PFSK-1 (cell line): ENCODE measurements around the gene CUL4A.

Experiments used
- POLR2AphosphoS5 ChIP-seq: IDR thresholded peaks from 2 replicates; pipeline ENCODE4 v1.6.1; 2012; ENCODE audit warnings: low read depth, mild to moderate bottlenecking, control low read depth, low read length, moderate library complexity
- SIN3A ChIP-seq: IDR thresholded peaks from 2 replicates; pipeline ENCODE4 v1.6.1; 2012; ENCODE audit warnings: mild to moderate bottlenecking, low read length, moderate library complexity, borderline replicate concordance; ENCODE audit not compliant: insufficient read depth
- TAF1 ChIP-seq: IDR thresholded peaks from 2 replicates; pipeline ENCODE4 v1.6.1; 2012; ENCODE audit warnings: low read length, control low read depth, borderline replicate concordance; ENCODE audit not compliant: insufficient read depth
- TF ChIP-seq, protein P1 (sequence below), 2 experiments: IDR thresholded peaks; 2 replicates each; pipeline versions ENCODE4 v1.6.1 to v1.8.0; 2011 to 2012; ENCODE audit warnings: low read depth in 2 of 2, low read length in 2 of 2, control low read depth in 1 of 2, inconsistent platforms in 1 of 2, mild to moderate bottlenecking in 1 of 2, moderate library complexity in 1 of 2; ENCODE audit not compliant: insufficient read depth in 1 of 2

GRCh38 chr13:113182046-113182445 lies 27.4 kb upstream of the CUL4A start:
- TF ChIP-seq, protein P1, sequence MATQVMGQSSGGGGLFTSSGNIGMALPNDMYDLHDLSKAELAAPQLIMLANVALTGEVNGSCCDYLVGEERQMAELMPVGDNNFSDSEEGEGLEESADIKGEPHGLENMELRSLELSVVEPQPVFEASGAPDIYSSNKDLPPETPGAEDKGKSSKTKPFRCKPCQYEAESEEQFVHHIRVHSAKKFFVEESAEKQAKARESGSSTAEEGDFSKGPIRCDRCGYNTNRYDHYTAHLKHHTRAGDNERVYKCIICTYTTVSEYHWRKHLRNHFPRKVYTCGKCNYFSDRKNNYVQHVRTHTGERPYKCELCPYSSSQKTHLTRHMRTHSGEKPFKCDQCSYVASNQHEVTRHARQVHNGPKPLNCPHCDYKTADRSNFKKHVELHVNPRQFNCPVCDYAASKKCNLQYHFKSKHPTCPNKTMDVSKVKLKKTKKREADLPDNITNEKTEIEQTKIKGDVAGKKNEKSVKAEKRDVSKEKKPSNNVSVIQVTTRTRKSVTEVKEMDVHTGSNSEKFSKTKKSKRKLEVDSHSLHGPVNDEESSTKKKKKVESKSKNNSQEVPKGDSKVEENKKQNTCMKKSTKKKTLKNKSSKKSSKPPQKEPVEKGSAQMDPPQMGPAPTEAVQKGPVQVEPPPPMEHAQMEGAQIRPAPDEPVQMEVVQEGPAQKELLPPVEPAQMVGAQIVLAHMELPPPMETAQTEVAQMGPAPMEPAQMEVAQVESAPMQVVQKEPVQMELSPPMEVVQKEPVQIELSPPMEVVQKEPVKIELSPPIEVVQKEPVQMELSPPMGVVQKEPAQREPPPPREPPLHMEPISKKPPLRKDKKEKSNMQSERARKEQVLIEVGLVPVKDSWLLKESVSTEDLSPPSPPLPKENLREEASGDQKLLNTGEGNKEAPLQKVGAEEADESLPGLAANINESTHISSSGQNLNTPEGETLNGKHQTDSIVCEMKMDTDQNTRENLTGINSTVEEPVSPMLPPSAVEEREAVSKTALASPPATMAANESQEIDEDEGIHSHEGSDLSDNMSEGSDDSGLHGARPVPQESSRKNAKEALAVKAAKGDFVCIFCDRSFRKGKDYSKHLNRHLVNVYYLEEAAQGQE (IDR thresholded peaks at IDR 0.05; ENCODE audit: insufficient read depth in 1 of 2, low read depth in 2 of 2, low read length in 2 of 2) = no peak
- TF ChIP-seq POLR2AphosphoS5 = no peak
- no peak for TF ChIP-seq SIN3A
- no peak for TF ChIP-seq TAF1
